ENCODE data around the gene ZFPM1.
"Not testable (repeated sequence)": the region's sequence is repeated elsewhere in the genome, so short reads cannot be mapped to it uniquely, and the experiment has no call there.

The ZFPM1 gene

DNA sequence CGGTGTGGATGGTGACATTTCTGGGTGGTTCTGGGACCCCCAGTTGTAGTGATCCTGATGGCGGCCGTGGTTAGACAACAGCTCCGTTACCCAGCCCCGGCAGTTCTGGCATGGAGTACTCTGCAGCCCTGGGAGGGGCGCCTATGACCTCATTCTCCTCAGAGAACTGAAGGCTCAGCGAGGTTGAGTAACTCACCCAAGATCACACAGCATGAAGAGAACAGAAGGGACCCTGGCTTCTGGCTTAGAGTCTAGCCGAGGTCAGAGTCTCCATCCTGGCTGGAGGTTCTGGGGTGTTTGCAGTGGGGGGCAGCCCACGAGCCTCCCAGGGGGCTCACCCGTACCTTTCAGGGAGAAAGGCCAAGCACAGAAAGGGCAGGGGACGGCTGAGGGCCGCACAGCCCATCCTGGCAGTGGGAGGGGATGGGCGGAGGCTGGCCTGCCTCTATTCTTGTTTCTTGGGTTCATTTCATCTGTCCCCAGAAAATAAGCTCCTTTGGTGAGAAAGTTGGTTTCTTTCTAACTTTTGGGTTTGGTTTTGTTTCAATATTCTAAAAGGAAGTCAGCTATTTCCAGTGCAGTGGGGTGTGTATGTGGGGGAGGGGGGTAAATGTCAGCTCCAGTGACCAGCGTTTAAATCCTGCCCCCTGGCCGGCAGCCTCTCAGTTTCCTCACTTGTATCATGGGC, 13.2 kb downstream of the ZFPM1 start:
- DNase-seq (ENCODE audit: low read depth), result no peak

DNA sequence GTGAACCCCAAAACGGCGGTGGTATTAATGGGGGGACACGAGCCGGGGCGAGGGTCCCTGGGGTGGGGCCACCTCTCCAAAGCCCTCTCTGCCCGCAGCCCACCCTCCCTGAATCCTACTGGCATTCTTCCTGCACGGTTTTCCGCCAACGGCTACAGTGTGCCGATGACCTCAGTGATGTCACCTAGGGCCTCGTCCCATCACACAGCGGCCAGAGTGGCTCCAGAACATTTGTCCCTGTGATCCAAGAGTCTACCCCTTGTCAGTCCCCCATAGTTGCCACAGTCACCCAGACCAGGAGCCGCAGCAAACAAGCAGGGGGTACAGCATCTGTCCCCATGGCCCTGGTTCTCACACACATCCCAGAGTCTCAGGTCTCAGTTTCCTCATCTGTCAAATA, 13.9 kb downstream of the ZFPM1 start:
- no peak for DNase-seq (ENCODE audit: low read depth)

DNA sequence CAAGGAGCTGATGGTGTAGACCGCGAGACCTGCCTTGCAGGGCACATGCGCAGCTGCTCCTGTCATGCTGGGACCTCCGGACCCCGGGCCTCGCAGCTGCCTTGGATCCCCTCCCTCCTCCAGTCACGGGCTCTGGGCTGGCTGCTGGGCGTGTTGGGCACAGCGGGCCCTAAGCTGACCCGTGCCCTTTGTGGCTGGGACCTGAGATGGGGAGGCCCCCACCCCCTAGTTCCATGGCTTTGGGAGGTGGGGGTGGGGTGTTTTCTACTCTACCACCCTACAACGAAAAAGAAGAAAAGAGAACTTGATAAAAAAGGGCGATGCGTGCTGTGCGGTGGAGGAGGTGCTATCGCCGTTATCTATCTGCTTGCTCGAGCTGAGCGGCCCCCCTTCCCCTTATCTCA, 14.5 kb downstream of the ZFPM1 start:
- DNase-seq (ENCODE audit: low read depth), result no peak

DNA sequence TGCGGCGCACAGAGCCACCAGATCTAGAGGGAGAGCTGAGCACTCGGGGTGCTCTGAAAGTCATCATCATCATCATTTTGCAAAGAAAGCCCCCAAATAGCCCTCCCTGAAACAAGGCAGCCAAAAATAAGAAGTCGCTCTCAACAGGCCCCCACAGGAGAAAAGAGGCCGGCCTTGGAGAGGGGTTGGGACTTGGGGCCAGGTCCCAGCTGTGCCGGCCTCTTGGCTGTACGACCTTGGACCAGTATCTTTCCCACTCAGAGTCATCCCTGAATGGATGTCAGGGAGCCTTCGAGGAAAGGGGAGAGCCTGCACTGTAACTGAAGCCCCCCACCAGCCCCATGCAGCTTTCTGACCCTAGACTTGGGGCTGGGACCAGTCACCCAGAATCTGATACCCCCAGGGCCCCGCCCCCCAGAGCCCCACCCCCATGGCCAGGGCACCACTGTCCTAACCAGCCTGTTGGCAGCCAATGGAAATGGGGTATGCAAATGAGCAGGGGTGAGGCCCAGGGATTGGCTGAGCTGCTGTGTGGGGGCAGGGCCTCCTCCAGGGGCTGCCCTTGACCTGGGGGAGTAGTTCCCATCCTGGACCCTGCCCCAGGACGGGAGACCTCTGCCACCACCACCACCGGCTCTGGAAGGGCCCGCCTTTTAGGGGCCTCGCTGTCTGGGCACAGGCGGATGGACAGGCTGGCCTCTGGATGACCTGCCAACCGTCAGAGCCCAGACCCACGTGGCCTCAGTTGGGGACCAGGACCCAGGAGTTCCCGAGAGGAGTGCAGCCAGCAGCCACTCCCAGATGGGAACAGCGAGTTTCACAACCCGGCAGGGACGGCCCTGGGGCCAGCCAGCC, 15.4 kb downstream of the ZFPM1 start:
- DNase-seq (ENCODE audit: low read depth), result no peak

GRCh38 chr16:88469615-88470395, 16.7 kb downstream of the ZFPM1 start:
- no peak for DNase-seq (ENCODE audit: low read depth)

- DNase-seq (ENCODE audit: low read depth), result not testable (repeated sequence)
Observed at GRCh38 chr16:88470396-88470680, 17.3 kb downstream of the ZFPM1 start.

GRCh38 chr16:88470696-88471095, 17.6 kb downstream of the ZFPM1 start:
- DNase-seq (ENCODE audit: low read depth), result not testable (repeated sequence)

DNA sequence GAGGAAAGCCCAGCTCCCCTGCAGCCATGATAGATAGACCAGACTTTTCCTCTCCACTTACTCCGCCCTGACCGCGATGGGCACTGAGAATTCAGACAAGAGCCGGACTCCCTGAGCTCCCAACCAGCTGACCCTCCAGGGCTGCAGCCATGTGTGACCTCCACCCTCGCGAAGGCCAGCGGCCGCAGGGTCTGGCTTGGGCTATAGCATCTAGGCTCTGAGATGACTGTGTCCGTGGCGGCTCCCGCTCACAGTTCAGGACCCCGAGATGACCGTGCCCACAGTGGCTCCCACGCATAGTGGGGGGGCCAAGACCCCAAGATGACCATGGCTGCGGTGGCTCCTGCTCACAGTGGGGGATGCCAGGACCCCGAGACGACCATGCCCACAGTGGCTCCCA, 18.0 kb downstream of the ZFPM1 start:
- no peak for DNase-seq (ENCODE audit: low read depth)

DNA sequence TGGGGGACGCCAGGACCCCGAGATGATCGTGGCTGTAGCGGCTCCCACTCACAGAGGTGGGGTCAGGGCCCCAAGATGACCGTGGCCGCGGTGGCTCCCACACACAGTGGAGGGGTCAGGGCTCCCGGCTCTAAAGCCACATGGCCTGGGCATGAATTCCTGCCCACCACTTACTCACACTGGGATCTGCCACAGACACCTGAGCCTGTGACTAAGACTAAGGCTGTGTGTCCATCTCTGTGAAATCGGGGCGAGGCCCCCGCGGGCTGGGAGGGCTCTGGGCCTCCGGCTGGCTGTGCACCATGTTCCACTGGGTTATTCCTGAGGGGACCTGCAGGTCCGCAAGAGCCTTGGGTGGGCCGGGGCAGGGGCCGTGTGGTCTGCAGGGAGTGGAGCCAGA, 18.5 kb downstream of the ZFPM1 start:
- DNase-seq (ENCODE audit: low read depth), result no peak

DNA sequence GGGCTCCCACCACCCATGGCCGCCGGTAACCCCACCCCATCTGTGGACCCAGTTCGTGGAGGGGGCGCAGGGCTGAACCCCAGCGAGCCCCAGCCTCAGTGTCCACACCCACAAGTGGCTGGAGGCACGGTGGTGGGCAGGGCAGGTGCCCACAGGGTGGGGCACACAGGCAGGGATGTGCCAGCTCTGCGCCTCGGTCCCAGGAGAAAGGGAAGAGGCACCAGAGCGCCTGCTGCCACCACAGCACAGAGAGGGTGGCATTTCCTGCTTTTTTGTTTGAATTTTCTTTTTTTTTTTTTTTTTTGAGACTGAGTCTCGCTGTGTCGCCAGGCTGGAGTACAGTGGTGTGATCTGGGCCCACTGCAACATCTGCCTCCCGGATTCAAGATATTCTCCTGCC, 19.0 kb downstream of the ZFPM1 start:
- no peak for DNase-seq (ENCODE audit: low read depth)

DNA sequence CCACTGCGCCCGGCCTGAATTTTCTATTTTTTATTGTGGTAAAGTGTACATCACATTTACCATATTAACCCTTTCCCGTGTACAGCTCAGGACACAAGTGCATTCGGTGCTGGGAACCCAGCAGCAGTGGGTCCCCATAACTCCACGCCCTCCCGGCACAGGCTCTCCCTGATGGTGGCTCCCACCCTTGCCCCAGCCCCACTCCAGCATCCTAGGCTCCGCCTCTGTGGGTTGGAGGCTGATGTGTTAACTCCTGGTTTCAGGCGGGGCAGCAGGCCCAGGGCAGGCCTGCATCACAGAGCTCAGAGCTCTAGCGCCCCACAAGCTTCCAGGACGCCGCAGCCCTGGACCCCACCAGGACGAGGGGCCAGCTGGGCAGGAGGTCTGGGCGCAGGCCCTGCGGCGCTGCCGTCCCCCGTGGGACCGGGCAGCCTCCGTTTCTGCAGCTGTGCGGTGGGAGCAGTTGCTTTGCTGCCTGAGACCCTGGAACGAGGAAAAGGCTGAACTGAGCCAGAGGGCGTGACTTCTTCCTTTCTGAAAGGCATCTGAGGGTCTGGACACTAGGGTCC, 19.6 kb downstream of the ZFPM1 start:
- no peak for DNase-seq (ENCODE audit: low read depth)

GRCh38 chr16:88473666-88474534, 20.8 kb downstream of the ZFPM1 start:
- no peak for DNase-seq (ENCODE audit: low read depth)

DNA sequence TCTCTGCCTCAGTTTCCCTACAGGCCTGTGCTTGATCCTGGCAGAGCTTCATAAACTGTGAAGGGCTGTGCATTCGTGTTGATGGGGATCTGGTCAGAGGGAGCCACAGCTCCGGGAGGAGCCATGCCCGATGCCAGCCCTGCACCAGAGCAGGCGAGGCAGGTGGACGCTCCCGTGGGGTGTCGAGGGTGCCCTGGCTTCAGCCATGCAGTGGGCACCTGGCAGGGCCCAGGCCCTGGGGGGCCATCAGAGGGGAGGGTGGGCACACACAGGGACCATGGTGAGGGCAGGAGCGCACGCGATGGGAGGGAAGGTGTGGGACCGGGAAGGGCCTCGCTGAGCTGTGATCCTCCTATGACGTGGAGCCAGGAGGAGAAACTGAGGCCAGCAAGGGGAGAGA, 22.0 kb downstream of the ZFPM1 start:
- DNase-seq (ENCODE audit: low read depth), result no peak

DNA sequence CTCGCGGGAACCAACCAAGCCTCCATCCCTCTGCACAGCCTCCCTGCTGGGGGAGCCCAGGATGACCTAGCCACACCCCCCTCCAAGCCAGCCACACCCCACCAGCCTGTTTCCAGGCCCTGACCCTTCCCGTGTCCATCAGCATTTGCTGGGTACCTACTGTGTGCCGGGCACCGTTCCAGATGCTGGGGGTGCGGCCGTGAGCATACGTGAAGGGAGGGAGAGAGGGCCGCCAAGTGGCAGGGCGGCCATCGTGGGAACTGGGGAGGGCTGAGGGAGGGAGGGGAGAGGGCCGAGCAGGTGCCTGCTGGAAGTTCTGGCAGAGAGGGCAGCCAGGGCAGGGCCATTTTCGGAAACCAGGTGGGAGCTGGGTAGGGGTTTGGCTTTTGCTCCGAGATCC, 23.1 kb downstream of the ZFPM1 start:
- DNase-seq (ENCODE audit: low read depth), result no peak

DNA sequence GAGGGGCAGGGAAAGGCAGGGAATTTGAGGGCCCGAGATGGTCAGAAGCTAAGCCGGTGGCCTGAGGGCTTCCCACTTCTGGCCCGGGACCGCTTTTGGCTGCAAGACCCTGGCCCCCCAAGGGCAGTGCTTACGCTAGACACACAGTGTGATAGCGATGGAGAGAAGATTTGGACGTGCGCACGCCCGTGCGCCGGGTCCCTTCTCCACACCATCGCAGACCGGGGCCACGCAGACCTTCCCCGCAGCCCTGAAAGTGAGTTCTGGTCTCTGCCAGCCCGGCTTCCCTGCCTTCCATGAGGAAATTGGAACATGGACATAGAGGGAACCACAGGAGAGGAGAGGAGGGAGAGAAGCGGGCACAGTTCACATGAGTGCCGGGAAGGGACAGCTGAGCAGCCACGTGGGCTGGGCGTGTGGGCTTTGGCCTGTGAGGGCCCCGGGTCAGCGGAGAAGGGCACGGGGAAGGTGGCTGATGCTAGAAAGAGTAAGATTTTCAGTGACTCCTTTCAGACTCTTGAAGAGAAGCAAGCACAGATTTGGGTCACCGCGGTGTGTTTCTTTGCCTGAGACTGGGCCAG, 23.8 kb downstream of the ZFPM1 start:
- DNase-seq (ENCODE audit: low read depth), result no peak

DNA sequence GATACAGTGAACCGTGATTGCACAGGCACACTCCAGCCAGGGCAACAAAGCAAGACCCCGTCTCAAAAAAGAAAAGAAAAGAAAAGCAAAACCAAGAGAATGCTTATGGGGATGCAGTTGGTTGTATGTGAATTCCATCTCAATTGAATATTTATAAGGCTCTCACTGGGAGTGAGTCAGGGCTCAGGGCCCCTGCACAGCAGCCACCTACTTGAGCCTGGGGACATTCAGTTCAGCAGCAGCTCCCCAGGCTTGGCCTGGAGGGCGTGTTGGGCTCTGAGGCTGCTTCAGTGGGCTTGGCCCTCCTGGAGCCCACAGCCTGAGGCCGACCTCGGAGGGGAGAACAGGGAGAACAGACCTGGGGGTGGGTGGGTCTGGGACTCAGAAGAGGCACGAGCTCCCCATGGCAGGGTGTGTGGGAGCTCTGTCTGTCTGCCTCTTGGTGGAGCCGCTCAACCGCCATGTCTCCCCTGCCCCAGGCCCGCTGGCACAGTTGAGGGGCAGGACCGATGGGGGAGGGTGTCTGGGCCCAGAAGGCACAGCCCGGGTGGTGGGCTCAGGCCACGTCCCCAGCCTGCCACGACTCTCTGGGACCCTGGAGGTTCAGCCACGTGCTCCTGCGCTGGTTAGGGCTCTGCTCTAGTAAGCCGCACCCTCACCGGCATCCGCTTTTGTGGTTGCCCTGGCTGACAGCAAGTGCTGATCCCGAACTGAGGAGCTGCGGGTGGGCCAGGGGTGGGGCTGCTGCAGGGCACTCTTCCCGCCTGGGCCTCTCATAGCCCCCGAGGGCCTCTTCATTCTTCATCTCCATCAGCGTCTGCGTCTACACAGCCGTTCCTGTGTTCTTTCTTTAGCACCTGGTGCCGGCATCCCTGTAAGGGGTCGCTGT, 24.8 kb downstream of the ZFPM1 start:
- DNase-seq (ENCODE audit: low read depth), result no peak

DNA sequence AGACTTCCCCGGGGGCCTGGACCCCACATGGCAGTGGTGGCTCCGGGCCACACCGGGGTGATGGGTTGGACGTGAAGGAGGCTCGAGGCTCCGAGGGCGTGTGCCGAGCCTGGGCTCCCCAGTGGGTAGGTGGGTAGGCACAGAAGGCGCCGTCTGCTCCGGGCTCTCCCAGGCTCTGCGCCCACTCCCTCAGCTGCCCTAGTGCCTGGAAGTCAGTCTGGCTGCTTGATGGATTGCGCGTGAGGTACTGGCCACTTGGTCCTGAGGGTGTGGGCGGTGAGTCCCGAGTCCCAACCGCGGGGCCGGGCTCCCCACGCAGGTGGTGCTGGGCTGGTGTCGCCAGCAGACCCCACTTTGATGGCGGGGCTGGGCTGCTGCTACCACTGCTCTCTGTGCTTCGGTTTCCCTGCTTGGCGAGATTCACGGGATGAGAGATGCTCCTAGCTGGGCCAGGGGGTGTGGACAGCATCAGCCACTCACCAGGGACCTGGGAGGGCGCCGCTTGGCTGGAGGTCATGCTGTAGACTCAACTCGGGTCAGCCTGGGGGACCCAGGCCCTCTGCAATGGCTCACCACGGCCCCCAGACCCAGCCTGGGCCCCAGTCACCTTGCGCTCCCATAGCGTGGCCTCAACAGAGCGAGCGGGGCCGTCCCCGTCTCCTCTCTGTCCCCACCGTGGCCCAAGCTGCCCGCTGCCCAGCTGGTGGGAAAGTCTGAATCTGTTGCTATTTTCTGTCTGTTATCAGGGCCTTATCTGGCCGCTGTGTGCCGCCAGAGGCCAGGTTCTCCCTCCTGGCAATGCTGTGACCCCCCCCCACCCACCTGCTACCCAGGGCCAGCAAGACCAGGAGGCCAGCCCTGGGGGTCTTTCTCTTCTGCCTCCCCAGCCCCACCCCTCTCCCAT, 26.1 kb downstream of the ZFPM1 start:
- DNase-seq (ENCODE audit: low read depth), result no peak

- no peak for DNase-seq (ENCODE audit: low read depth)
Observed at GRCh38 chr16:88479793-88480760, 27.0 kb downstream of the ZFPM1 start.

Measured in stimulated activated CD8-positive, alpha-beta memory T cell treated with anti-CD3 and anti-CD28 coated beads, Interleukin-7, amount 100 ng/mL, for 24 hours (primary cell).